ENCODE results near the gene VEPH1.

GRCh38 chr3:157531301-157531660 is 28.1 kb upstream of the VEPH1 start:
- no peak for TF ChIP-seq POLR2A (IDR thresholded peaks at IDR 0.05)
- TF ChIP-seq CTCF (IDR thresholded peaks at IDR 0.05) = no peak

Measured in Peyer's patch (tissue), 4 donors.